H1 (cell line): Measurements from ENCODE around the gene PTGES2. TPM values are rescaled to one million over a fixed set of nuclear protein-coding genes. Genes with fewer than 3 reads are reported as not detected.

ENCODE experiments used
- FOSL1 ChIP-seq: IDR thresholded peaks from 2 replicates; pipeline ENCODE4 v1.6.1; 2011; ENCODE audit warnings: mild to moderate bottlenecking, low read depth, low read length, moderate library complexity; ENCODE audit not compliant: insufficient read depth
- GABPA ChIP-seq: IDR thresholded peaks from 2 replicates; pipeline ENCODE4 v1.6.1; 2011; ENCODE audit warnings: mild to moderate bottlenecking, low read length, moderate library complexity, borderline replicate concordance; ENCODE audit not compliant: insufficient read depth
- MAFK ChIP-seq: IDR thresholded peaks from 2 replicates; pipeline ENCODE4 v1.6.1; 2012; ENCODE audit warnings: low read depth, mild to moderate bottlenecking, improper control_type of control experiment, low read length
- NANOG ChIP-seq: IDR thresholded peaks from 2 replicates; pipeline ENCODE4 v1.6.1; 2011; ENCODE audit warnings: low read length, low read depth, mild to moderate bottlenecking, inconsistent platforms; ENCODE audit not compliant: insufficient read depth, poor library complexity, severe bottlenecking
- NRF1 ChIP-seq: IDR thresholded peaks from 2 replicates; pipeline ENCODE4 v1.6.1; 2011; ENCODE audit warnings: mild to moderate bottlenecking, low read depth, low read length, improper control_type of control experiment
- POLR2A ChIP-seq, 2 experiments: IDR thresholded peaks; 1 replicate in 1 of 2; 2 replicates in 1 of 2; pipeline ENCODE4 v1.6.1; 2011; ENCODE audit warnings: low read depth in 2 of 2, low read length in 2 of 2, mild to moderate bottlenecking in 2 of 2; ENCODE audit errors: control extremely low read depth in 1 of 2
- POLR2AphosphoS5 ChIP-seq: IDR thresholded peaks from 2 replicates; pipeline ENCODE4 v1.6.1; 2011; ENCODE audit warnings: low read depth, low read length
- SAP30 ChIP-seq: fragments of 300-600 bp; sonication (generic); IDR thresholded peaks from 2 replicates; pipeline ENCODE4 v1.7.1; 2012; ENCODE audit warnings: low read length, moderate library complexity, mild to moderate bottlenecking, inconsistent platforms; ENCODE audit not compliant: insufficient read depth, insufficient replicate concordance
- SIRT6 ChIP-seq: IDR thresholded peaks from one replicate; pipeline ENCODE4 v1.7.1; 2012; ENCODE audit warnings: low read length, inconsistent platforms
- SP2 ChIP-seq: IDR thresholded peaks from 2 replicates; pipeline ENCODE4 v1.6.1; 2012; ENCODE audit warnings: mild to moderate bottlenecking, low read length, inconsistent platforms
- TBP ChIP-seq: IDR thresholded peaks from 2 replicates; pipeline ENCODE4 v1.6.1; 2011; ENCODE audit warnings: low read depth, low read length, improper control_type of control experiment
- polyA plus RNA-seq, 7 experiments: library from polyadenylated mRNA; depleted of rRNA in 3 of 7; stranded (reverse) in 5 of 7; unstranded in 2 of 7; fragments of >200 nt in 5 of 7; fragments of 200-250 nt in 2 of 7; gene quantifications; 1 replicate in 5 of 7; 2 replicates in 1 of 7; 4 replicates in 1 of 7; pipeline versions ENCODE4 v1.2.1 to v1.2.3, GENCODE V29; 2011 to 2013; ENCODE audit warnings: missing spikeins in 2 of 7, mixed read lengths in 2 of 7
- total RNA-seq: library from RNA; stranded (reverse); fragmentation: NEBNext Ultra II Directional; extraction: Animal tissue kit (Norgen Biotek cat#: 25700); gene quantifications from 2 replicates; pipeline ENCODE4 v1.2.1, GENCODE V29; 2021
- TF ChIP-seq, protein P1 (sequence below): IDR thresholded peaks from 2 replicates; pipeline ENCODE4 v1.6.1; 2011; ENCODE audit warnings: low read depth, mild to moderate bottlenecking, low read length; ENCODE audit not compliant: insufficient read depth
- TF ChIP-seq, protein P2 (sequence below): IDR thresholded peaks from 2 replicates; pipeline ENCODE4 v1.6.1; 2012; ENCODE audit warnings: low read length, inconsistent platforms
- TF ChIP-seq, protein P3 (sequence below): IDR thresholded peaks from 2 replicates; pipeline ENCODE4 v1.6.1; 2011; ENCODE audit warnings: low read length, improper control_type of control experiment
- TF ChIP-seq, protein P4 (sequence below): IDR thresholded peaks from 2 replicates; pipeline ENCODE4 v1.6.1; 2012; ENCODE audit warnings: inconsistent platforms
- TF ChIP-seq, protein P5 (sequence below), 3 experiments: IDR thresholded peaks; 1 replicate in 2 of 3; 2 replicates in 1 of 3; pipeline versions ENCODE4 v1.5.1 to v1.6.1; 2011; ENCODE audit warnings: low read length in 3 of 3, mild to moderate bottlenecking in 3 of 3, inconsistent platforms in 2 of 3, low read depth in 1 of 3, moderate library complexity in 1 of 3; ENCODE audit not compliant: insufficient read depth in 1 of 3; ENCODE audit errors: control extremely low read depth in 1 of 3

PTGES2 gene
- total and polyA plus RNA-seq, 2 of the 8 experiments (the other 6 are each of a cell fraction or from before 2014, with no cell fraction given), result 80.7 to 81.2 TPM

DNA sequence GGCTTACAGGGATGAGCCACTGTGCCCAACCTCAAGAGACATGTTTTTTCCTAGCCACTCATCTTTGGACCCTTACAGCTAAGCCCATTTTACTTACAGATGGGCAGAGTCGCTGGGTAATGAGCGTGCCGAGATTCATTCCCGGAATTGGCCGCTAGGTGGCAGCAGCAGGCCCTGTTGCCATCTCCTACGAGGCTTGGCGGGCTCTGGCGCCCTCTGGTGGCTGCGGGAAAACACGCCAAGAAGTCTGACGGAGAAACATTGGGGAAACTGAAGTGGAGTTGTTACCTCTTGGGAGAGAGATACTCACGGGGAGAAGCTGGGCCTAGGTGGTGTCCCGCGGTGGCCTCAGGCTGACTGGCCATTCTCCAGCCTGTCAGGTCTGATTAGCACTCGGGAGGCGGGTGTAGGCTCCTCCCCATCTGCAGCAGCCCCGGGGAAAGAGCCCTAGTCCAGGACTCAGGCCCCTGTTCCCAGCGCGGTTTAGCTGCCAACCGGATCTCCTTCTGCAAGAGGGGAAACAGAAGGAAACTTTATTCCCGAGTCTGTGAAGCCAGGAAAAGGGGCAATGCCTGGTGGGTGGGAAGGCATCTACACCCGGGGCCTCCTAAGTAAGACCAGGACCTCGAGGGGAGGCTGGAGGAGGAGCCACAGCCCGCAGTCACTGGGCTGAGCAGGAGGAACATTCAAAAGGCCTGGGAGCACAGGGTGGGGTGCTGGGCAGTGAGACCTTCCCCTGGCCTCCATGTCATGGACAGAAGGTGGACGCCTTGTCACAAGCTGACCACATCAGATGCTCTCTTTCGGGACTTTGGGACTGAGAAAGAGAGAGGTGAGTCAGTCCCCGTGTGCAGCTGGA lies 9.7 kb downstream of the PTGES2 start (continued):
- TF ChIP-seq, protein P1, sequence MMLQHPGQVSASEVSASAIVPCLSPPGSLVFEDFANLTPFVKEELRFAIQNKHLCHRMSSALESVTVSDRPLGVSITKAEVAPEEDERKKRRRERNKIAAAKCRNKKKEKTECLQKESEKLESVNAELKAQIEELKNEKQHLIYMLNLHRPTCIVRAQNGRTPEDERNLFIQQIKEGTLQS, result peak; percentile 80; the same call in 1 of the 2 replicates
- peak; percentile 40 for TF ChIP-seq NANOG
- TF ChIP-seq MAFK, result no peak
- no peak for TF ChIP-seq POLR2AphosphoS5
- TF ChIP-seq TBP, result 0 out of 2 replicates have a peak, but pooled peaks have one; percentile 49
- TF ChIP-seq SP2, result no peak
- TF ChIP-seq NRF1, result no peak
- TF ChIP-seq, protein P2, sequence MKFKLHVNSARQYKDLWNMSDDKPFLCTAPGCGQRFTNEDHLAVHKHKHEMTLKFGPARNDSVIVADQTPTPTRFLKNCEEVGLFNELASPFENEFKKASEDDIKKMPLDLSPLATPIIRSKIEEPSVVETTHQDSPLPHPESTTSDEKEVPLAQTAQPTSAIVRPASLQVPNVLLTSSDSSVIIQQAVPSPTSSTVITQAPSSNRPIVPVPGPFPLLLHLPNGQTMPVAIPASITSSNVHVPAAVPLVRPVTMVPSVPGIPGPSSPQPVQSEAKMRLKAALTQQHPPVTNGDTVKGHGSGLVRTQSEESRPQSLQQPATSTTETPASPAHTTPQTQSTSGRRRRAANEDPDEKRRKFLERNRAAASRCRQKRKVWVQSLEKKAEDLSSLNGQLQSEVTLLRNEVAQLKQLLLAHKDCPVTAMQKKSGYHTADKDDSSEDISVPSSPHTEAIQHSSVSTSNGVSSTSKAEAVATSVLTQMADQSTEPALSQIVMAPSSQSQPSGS, result 0 out of 2 replicates have a peak, but pooled peaks have one; percentile 34
- peak in 1 of 2 experiments; percentile 21; a peak in 1 of 3 replicates for TF ChIP-seq POLR2A (IDR thresholded peaks at IDR 0.05; ENCODE audit: control extremely low read depth in 1 of 2, low read depth in 2 of 2, low read length in 2 of 2)
- TF ChIP-seq, protein P3, sequence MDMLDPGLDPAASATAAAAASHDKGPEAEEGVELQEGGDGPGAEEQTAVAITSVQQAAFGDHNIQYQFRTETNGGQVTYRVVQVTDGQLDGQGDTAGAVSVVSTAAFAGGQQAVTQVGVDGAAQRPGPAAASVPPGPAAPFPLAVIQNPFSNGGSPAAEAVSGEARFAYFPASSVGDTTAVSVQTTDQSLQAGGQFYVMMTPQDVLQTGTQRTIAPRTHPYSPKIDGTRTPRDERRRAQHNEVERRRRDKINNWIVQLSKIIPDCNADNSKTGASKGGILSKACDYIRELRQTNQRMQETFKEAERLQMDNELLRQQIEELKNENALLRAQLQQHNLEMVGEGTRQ, result no peak
- TF ChIP-seq, protein P4, sequence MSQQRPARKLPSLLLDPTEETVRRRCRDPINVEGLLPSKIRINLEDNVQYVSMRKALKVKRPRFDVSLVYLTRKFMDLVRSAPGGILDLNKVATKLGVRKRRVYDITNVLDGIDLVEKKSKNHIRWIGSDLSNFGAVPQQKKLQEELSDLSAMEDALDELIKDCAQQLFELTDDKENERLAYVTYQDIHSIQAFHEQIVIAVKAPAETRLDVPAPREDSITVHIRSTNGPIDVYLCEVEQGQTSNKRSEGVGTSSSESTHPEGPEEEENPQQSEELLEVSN, result no peak
- TF ChIP-seq SIRT6, result no peak
- TF ChIP-seq, protein P5, sequence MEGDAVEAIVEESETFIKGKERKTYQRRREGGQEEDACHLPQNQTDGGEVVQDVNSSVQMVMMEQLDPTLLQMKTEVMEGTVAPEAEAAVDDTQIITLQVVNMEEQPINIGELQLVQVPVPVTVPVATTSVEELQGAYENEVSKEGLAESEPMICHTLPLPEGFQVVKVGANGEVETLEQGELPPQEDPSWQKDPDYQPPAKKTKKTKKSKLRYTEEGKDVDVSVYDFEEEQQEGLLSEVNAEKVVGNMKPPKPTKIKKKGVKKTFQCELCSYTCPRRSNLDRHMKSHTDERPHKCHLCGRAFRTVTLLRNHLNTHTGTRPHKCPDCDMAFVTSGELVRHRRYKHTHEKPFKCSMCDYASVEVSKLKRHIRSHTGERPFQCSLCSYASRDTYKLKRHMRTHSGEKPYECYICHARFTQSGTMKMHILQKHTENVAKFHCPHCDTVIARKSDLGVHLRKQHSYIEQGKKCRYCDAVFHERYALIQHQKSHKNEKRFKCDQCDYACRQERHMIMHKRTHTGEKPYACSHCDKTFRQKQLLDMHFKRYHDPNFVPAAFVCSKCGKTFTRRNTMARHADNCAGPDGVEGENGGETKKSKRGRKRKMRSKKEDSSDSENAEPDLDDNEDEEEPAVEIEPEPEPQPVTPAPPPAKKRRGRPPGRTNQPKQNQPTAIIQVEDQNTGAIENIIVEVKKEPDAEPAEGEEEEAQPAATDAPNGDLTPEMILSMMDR (IDR thresholded peaks at IDR 0.05; ENCODE audit: control extremely low read depth in 1 of 3, insufficient read depth in 1 of 3, low read depth in 1 of 3, low read length in 3 of 3), result peak in 2 of 3 experiments; percentile 100; a peak in 3 of 4 replicates
- TF ChIP-seq SAP30, result no peak
- TF ChIP-seq FOSL1, result no peak
- TF ChIP-seq GABPA, result 0 out of 2 replicates have a peak, but pooled peaks have one; percentile 36
